Neural cell (in vitro differentiated cells): ENCODE measurements around the gene DNAAF9. TPM values are rescaled to one million over a fixed set of nuclear protein-coding genes. Genes with fewer than 3 reads are reported as not detected.

Source experiments
- H2AFZ ChIP-seq: fragments of 200-600, 300-800 bp; sonication (generic), shearing (Covaris generic); 2 replicates; pipeline ENCODE4 v1.6.0; 2014; ENCODE audit warnings: low read depth, mild to moderate bottlenecking, antibody characterized with exemption, low read length, moderate library complexity
- H3F3A ChIP-seq: fragments of 200-600 bp; shearing (Covaris generic); 2 replicates; pipeline ENCODE4 v1.6.1; 2016; ENCODE audit warnings: mild to moderate bottlenecking, moderate library complexity, mixed read lengths, antibody characterized with exemption, low read length; ENCODE audit not compliant: insufficient read depth, poor library complexity, severe bottlenecking
- H3K27ac ChIP-seq: fragments of 200-600, 300-800 bp; sonication (generic), shearing (Covaris generic); 2 replicates; pipeline ENCODE4 v1.5.1; 2014; ENCODE audit warnings: mild to moderate bottlenecking, low read length, moderate library complexity
- H3K27me3 ChIP-seq: fragments of 300-800, 200-600 bp; sonication (generic), shearing (Covaris generic); 2 replicates; pipeline ENCODE4 v1.6.0; 2014; ENCODE audit warnings: mild to moderate bottlenecking, low read depth, low read length, moderate library complexity; ENCODE audit not compliant: insufficient read depth
- H3K36me3 ChIP-seq: fragments of 300-800, 200-600 bp; sonication (generic), shearing (Covaris generic); 2 replicates; pipeline ENCODE4 v1.5.1; 2014; ENCODE audit warnings: mild to moderate bottlenecking, antibody characterized with exemption, low read length, moderate library complexity; ENCODE audit not compliant: insufficient read depth
- H3K4me2 ChIP-seq: fragments of 300-800, 200-600 bp; sonication (generic), shearing (Covaris generic); 2 replicates; pipeline ENCODE4 v1.6.0; 2014; ENCODE audit warnings: mild to moderate bottlenecking, low read length
- H3K4me3 ChIP-seq: fragments of 300-800, 200-600 bp; sonication (generic), shearing (Covaris generic); 2 replicates; pipeline ENCODE4 v1.5.1; 2014; ENCODE audit warnings: mild to moderate bottlenecking, low read length, moderate library complexity
- H3K79me2 ChIP-seq: fragments of 200-600 bp; shearing (Covaris generic); replicated peaks from 2 replicates; pipeline ENCODE4 v1.6.0; 2014; ENCODE audit warnings: mild to moderate bottlenecking, low read length, moderate library complexity; ENCODE audit not compliant: insufficient read depth
- H3K9ac ChIP-seq: fragments of 300-800, 200-600 bp; sonication (generic), shearing (Covaris generic); 2 replicates; pipeline ENCODE4 v1.6.1; 2016; ENCODE audit warnings: mild to moderate bottlenecking, low read length, mixed read lengths
- H3K9me2 ChIP-seq: fragments of 200-600 bp; shearing (Covaris generic); 2 replicates; pipeline ENCODE4 v1.6.1; 2016; ENCODE audit warnings: mild to moderate bottlenecking, low read length, mixed read lengths; ENCODE audit not compliant: insufficient read depth
- H3K9me3 ChIP-seq: fragments of 200-600, 300-800 bp; sonication (generic), shearing (Covaris generic); 2 replicates; pipeline ENCODE4 v1.6.1; 2016; ENCODE audit warnings: mild to moderate bottlenecking, mixed run types, low read length, moderate library complexity, mixed read lengths
- H4K20me1 ChIP-seq: fragments of 200-600 bp; shearing (Covaris generic); 2 replicates; pipeline ENCODE4 v1.6.1; 2016; ENCODE audit warnings: mild to moderate bottlenecking, mixed run types; ENCODE audit not compliant: insufficient read depth
- CTCF ChIP-seq: fragments of 450-650 bp; IDR thresholded peaks from 2 replicates; pipeline ENCODE4 v1.5.1; 2014; ENCODE audit warnings: antibody characterized with exemption, mild to moderate bottlenecking, moderate library complexity; ENCODE audit not compliant: poor library complexity, severe bottlenecking
- EP300 ChIP-seq: fragments of 450-650 bp; conservative IDR thresholded peaks from 2 replicates; pipeline ENCODE4 v1.6.1; 2014; ENCODE audit warnings: antibody characterized with exemption, mild to moderate bottlenecking, moderate library complexity; ENCODE audit not compliant: poor library complexity, severe bottlenecking
- EZH2 ChIP-seq: fragments of 200-600, 300-800 bp; shearing (Covaris generic), sonication (generic); IDR thresholded peaks from 2 replicates; pipeline ENCODE4 v1.6.1; 2014; ENCODE audit warnings: antibody characterized with exemption, low read length, borderline replicate concordance, mild to moderate bottlenecking; ENCODE audit not compliant: insufficient read depth, poor library complexity, severe bottlenecking
- MXI1 ChIP-seq: fragments of 450-650 bp; conservative IDR thresholded peaks from 2 replicates; pipeline ENCODE4 v1.6.1; 2014; ENCODE audit warnings: antibody characterized with exemption, mild to moderate bottlenecking; ENCODE audit not compliant: poor library complexity, severe bottlenecking
- POLR2AphosphoS5 ChIP-seq: IDR thresholded peaks from 2 replicates; pipeline ENCODE4 v1.6.1; 2012
- RAD21 ChIP-seq: fragments of 450-650 bp; conservative IDR thresholded peaks from 2 replicates; pipeline ENCODE4 v1.6.1; 2014; ENCODE audit warnings: antibody characterized with exemption, mild to moderate bottlenecking, moderate library complexity
- REST ChIP-seq: IDR thresholded peaks from 2 replicates; pipeline ENCODE4 v1.6.1; 2012; ENCODE audit warnings: borderline replicate concordance
- SMC3 ChIP-seq: fragments of 450-650 bp; conservative IDR thresholded peaks from 2 replicates; pipeline ENCODE4 v1.6.1; 2014; ENCODE audit warnings: antibody characterized with exemption, mild to moderate bottlenecking, moderate library complexity; ENCODE audit not compliant: poor library complexity
- TAF1 ChIP-seq: IDR thresholded peaks from 2 replicates; pipeline ENCODE4 v1.6.1; 2012; ENCODE audit warnings: low read depth
- polyA plus RNA-seq: library from polyadenylated mRNA; depleted of rRNA; stranded (reverse); fragments of >200 nt; gene quantifications from 2 replicates; pipeline ENCODE4 v1.2.3, GENCODE V29; 2014

Gene DNAAF9
- polyA plus RNA-seq, 1 donor from 2014 or later, result 58.0 TPM

- no peak overlapping the region for H3K4me3 ChIP-seq
- no peaks in the 10 kb centered on the region for H3K79me2 ChIP-seq
- H3K9me2 ChIP-seq, result no peaks in the 10 kb centered on the region
- no peak for TF ChIP-seq EZH2
- no peak for TF ChIP-seq TAF1
- no peak for TF ChIP-seq SMC3
- TF ChIP-seq REST, result no peak
- TF ChIP-seq POLR2AphosphoS5, result no peak
- TF ChIP-seq RAD21, result no peak
- TF ChIP-seq MXI1, result no peak
- TF ChIP-seq EP300, result no peak
- no peak for TF ChIP-seq CTCF
- no peaks in the 10 kb centered on the region for H3K9me3 ChIP-seq
- H3K4me2 ChIP-seq, result no peak overlapping the region
- H3K27ac ChIP-seq, result no peak overlapping the region
- H3K27me3 ChIP-seq, result no peaks in the 10 kb centered on the region
- no peaks in the 10 kb centered on the region for H4K20me1 ChIP-seq
- no peak overlapping the region for H2AFZ ChIP-seq
- H3K9ac ChIP-seq, result no peak overlapping the region
- no peaks in the 10 kb centered on the region for H3K36me3 ChIP-seq
- H3F3A ChIP-seq, result no peaks in the 10 kb centered on the region
These were observed 46.7 kb downstream of the DNAAF9 start for GRCh38 chr20:3360752-3361151.

GRCh38 chr20:3358676-3359340 is 48.7 kb downstream of the DNAAF9 start:
- no peak overlapping the region for H3K4me2 ChIP-seq
- H2AFZ ChIP-seq, result no peak overlapping the region
- H4K20me1 ChIP-seq, result no peaks in the 10 kb centered on the region
- no peak overlapping the region for H3K9ac ChIP-seq
- H3K36me3 ChIP-seq, result peaks cover 5% of the 10 kb centered on the region
- no peak overlapping the region for H3K27ac ChIP-seq
- H3K4me3 ChIP-seq, result no peak overlapping the region
- no peaks in the 10 kb centered on the region for H3K27me3 ChIP-seq
- H3K79me2 ChIP-seq, result no peaks in the 10 kb centered on the region
- no peaks in the 10 kb centered on the region for H3K9me2 ChIP-seq
- H3F3A ChIP-seq, result no peaks in the 10 kb centered on the region
- no peaks in the 10 kb centered on the region for H3K9me3 ChIP-seq
- no peak for TF ChIP-seq EZH2
- TF ChIP-seq CTCF, result no peak
- no peak for TF ChIP-seq POLR2AphosphoS5
- no peak for TF ChIP-seq RAD21
- TF ChIP-seq MXI1, result no peak
- TF ChIP-seq REST, result no peak
- no peak for TF ChIP-seq SMC3
- TF ChIP-seq TAF1, result no peak
- TF ChIP-seq EP300, result no peak
